HepG2 (cell line): ENCODE results near the gene SRSF6. TPM values are rescaled to one million over a fixed set of nuclear protein-coding genes. Genes with fewer than 3 reads are reported as not detected.

Experiments
- ATAC-seq: fragments of 200-7000 bp; cut with Tn5 transposase; 3 replicates; pipeline ENCODE4 v1.9.1; 2020; ENCODE audit warnings: mild to moderate bottlenecking, moderate library complexity
- BruUV-seq: library from RNA; stranded (reverse); fragments of 400-500 nt; replicated peaks from 2 replicates; lab custom pipeline; 2021; lab: Mats Ljungman, UMichigan
- CTCF ChIA-PET: fragments of 300-600 bp; formaldehyde crosslinking; extraction: SDS; loops from one replicate; lab custom pipeline; 2021; ENCODE audit warnings: low total read pairs, inconsistent platforms, low intra/inter-chr PET ratio; lab: Yijun Ruan, JAX
- POLR2A ChIA-PET: fragments of 350-600 bp; sonication (Branson Sonifier 250); formaldehyde crosslinking; loops from one replicate; lab custom pipeline; 2020; ENCODE audit warnings: antibody characterized with exemption, inconsistent platforms; lab: Yijun Ruan, JAX
- DNase-seq: peaks from one replicate; pipeline ENCODE4 v3.0.0-alpha.2; 2015; ENCODE audit warnings: low spot score
- FAIRE-seq: peaks from 3 replicates; lab custom pipeline; 2011; peaks lifted over from hg19 to GRCh38; lab: Jason Lieb, UNC
- H2AFZ ChIP-seq: one replicate; pipeline ENCODE4 v1.6.1; 2011; ENCODE audit warnings: low read length, inconsistent platforms
- H3K27ac ChIP-seq: fragments of 300-600 bp; 3 replicates; pipeline ENCODE4 v1.8.0; 2011; ENCODE audit warnings: mixed run types, mild to moderate bottlenecking, mixed read lengths, low read length, inconsistent platforms; ENCODE audit not compliant: insufficient read depth; ENCODE audit errors: extremely low read length
- H3K27me3 ChIP-seq, 2 experiments: fragments of 200-600 bp in 1 of 2; 2 replicates in 1 of 2; 3 replicates in 1 of 2; pipeline versions ENCODE4 v1.6.0 to v1.8.0; 2011; ENCODE audit warnings: low read length in 2 of 2, mild to moderate bottlenecking in 2 of 2, moderate library complexity in 2 of 2, inconsistent platforms in 1 of 2; ENCODE audit not compliant: insufficient read depth in 2 of 2, control insufficient read depth in 1 of 2
- H3K36me3 ChIP-seq, 2 experiments: fragments of 200-600 bp in 1 of 2; replicated peaks in 1 of 2; 2 replicates in 1 of 2; 3 replicates in 1 of 2; pipeline versions ENCODE4 v1.5.1 to v1.8.0; 2011; ENCODE audit warnings: low read length in 2 of 2, inconsistent platforms in 1 of 2; ENCODE audit not compliant: insufficient read depth in 2 of 2, control insufficient read depth in 1 of 2
- H3K4me1 ChIP-seq: 2 replicates; pipeline ENCODE4 v1.5.1; 2012; ENCODE audit warnings: low read length, inconsistent platforms; ENCODE audit not compliant: insufficient read depth
- H3K4me2 ChIP-seq: 2 replicates; pipeline ENCODE4 v1.6.0; 2011; ENCODE audit warnings: low read depth, low read length, inconsistent platforms
- H3K4me3 ChIP-seq, 3 experiments: fragments of 200-600 bp in 1 of 3; sonication (generic), shearing (Covaris generic) in 1 of 3; replicated peaks in 1 of 3; 2 replicates each; pipeline ENCODE4 v1.5.1; 2011 to 2016; ENCODE audit warnings: low read length in 3 of 3, inconsistent platforms in 2 of 3, low read depth in 2 of 3, mild to moderate bottlenecking in 2 of 3, control low read depth in 1 of 3, mixed read lengths in 1 of 3; ENCODE audit not compliant: insufficient read depth in 1 of 3
- H3K79me2 ChIP-seq: one replicate; pipeline ENCODE4 v1.6.1; 2011; ENCODE audit warnings: low read length, inconsistent platforms; ENCODE audit not compliant: insufficient read depth
- H3K9ac ChIP-seq: 2 replicates; pipeline ENCODE4 v1.6.0; 2011; ENCODE audit warnings: mild to moderate bottlenecking, low read depth, low read length, inconsistent platforms; ENCODE audit not compliant: insufficient read depth
- H3K9me3 ChIP-seq: 2 replicates; pipeline ENCODE4 v1.5.1; 2012; ENCODE audit warnings: mild to moderate bottlenecking, low read length
- H4K20me1 ChIP-seq: 2 replicates; pipeline ENCODE4 v1.6.0; 2011; ENCODE audit warnings: inconsistent platforms, mild to moderate bottlenecking, low read length, moderate library complexity; ENCODE audit not compliant: insufficient read depth
- ETV5 ChIP-seq: IDR thresholded peaks from 2 replicates; pipeline ENCODE4 v1.6.1; 2018; ENCODE audit warnings: missing biosample characterization, missing genetic modification reagents, inconsistent platforms, borderline replicate concordance
- FOXM1 ChIP-seq: sonication (generic); formaldehyde crosslinking; IDR thresholded peaks from 2 replicates; pipeline ENCODE4 v1.5.0; 2020; ENCODE audit warnings: missing genetic modification reagents
- KAT8 ChIP-seq: IDR thresholded peaks from 2 replicates; pipeline ENCODE4 v1.6.1; 2016; ENCODE audit warnings: missing genetic modification reagents, missing compliant biosample characterization
- KDM4B ChIP-seq: sonication (generic); formaldehyde crosslinking; IDR thresholded peaks from 2 replicates; pipeline ENCODE4 v1.4.0; 2020; ENCODE audit warnings: missing genetic modification reagents
- MZF1 ChIP-seq: sonication (generic); formaldehyde crosslinking; IDR thresholded peaks from 2 replicates; pipeline ENCODE4 v1.8.1; 2023; ENCODE audit warnings: mild to moderate bottlenecking, missing genetic modification reagents, borderline replicate concordance
- NRL ChIP-seq: sonication (generic); formaldehyde crosslinking; IDR thresholded peaks from 2 replicates; pipeline ENCODE4 v1.5.0; 2020; ENCODE audit warnings: missing genetic modification reagents, mild to moderate bottlenecking, moderate library complexity, borderline replicate concordance
- RFXANK ChIP-seq: IDR thresholded peaks from 2 replicates; pipeline ENCODE4 v1.6.1; 2016
- SIN3A ChIP-seq: IDR thresholded peaks from 2 replicates; pipeline ENCODE4 v1.6.1; 2011; ENCODE audit warnings: low read depth, mild to moderate bottlenecking, control low read depth, low read length, borderline replicate concordance
- ZNF337 ChIP-seq: sonication (generic); formaldehyde crosslinking; IDR thresholded peaks from 2 replicates; pipeline ENCODE4 v1.5.1; 2020; ENCODE audit warnings: missing genetic modification reagents, low read depth, mild to moderate bottlenecking, borderline replicate concordance
- ZNF546 ChIP-seq: sonication (generic); formaldehyde crosslinking; conservative IDR thresholded peaks from 2 replicates; pipeline ENCODE4 v1.8.1; 2023; ENCODE audit warnings: mild to moderate bottlenecking, missing genetic modification reagents
- ZNF724P ChIP-seq: sonication (generic); formaldehyde crosslinking; IDR thresholded peaks from 2 replicates; pipeline ENCODE4 v1.8.0; 2022; ENCODE audit warnings: missing genetic modification reagents, borderline replicate concordance
- ZNF780A ChIP-seq: sonication (generic); formaldehyde crosslinking; IDR thresholded peaks from 2 replicates; pipeline ENCODE4 v1.8.0; 2022; ENCODE audit warnings: mild to moderate bottlenecking, missing genetic modification reagents, moderate library complexity
- WGBS: methylation state at CpG from one replicate; pipeline ENCODE4 v1.1.6; 2017; ENCODE audit warnings: low lambda C conversion rate; 5-methylcytosine and 5-hydroxymethylcytosine counted together
- in situ Hi-C: cut with HindIII; loops from 2 replicates; pipeline ENCODE4 v1.10.0; 2017; ENCODE audit warnings: low pct_unique_long_range_greater_than_20kb; ENCODE audit not compliant: extremely low pct_ligation_motif_present
- intact Hi-C: fragments of 100-400 bp; cut with micrococcal nuclease; formaldehyde crosslinking; loops from one replicate; pipeline ENCODE4 v1.10.0; 2022; ENCODE audit not compliant: unreplicated experiment
- polyA plus RNA-seq, 8 experiments: library from polyadenylated mRNA; depleted of rRNA in 3 of 8; stranded (reverse) in 7 of 8; unstranded in 1 of 8; fragments of >200 nt; fragmentation: Illumina TruSeq in 4 of 8; extraction: Trizol in 4 of 8; gene quantifications; 2 replicates each; pipeline versions ENCODE4 v1.2.1 to v1.2.3, GENCODE V29; 2011 to 2016; ENCODE audit warnings: low read depth in 4 of 8, missing spikeins in 1 of 8, mixed read lengths in 1 of 8; ENCODE audit not compliant: insufficient read depth in 1 of 8
- total RNA-seq, 5 experiments: library from RNA; depleted of rRNA; stranded (reverse); fragments of >200 nt; fragmentation: Illumina TruSeq; extraction: Trizol; gene quantifications; 2 replicates each; pipeline ENCODE4 v1.2.3, GENCODE V29; 2016; ENCODE audit warnings: low read depth in 1 of 5
- TF ChIP-seq, protein P1 (sequence below): sonication (generic); formaldehyde crosslinking; IDR thresholded peaks from 2 replicates; pipeline ENCODE4 v1.8.1; 2023; ENCODE audit warnings: mild to moderate bottlenecking, missing genetic modification reagents, borderline replicate concordance
- TF ChIP-seq, protein P2 (sequence below), 2 experiments: sonication (generic) in 1 of 2; formaldehyde crosslinking in 1 of 2; IDR thresholded peaks; 2 replicates each; pipeline versions ENCODE4 v1.5.1 to v1.6.1; 2011 to 2020; ENCODE audit warnings: borderline replicate concordance in 1 of 2, low read depth in 1 of 2, low read length in 1 of 2, mild to moderate bottlenecking in 1 of 2, missing genetic modification reagents in 1 of 2, moderate library complexity in 1 of 2
- TF ChIP-seq, protein P3 (sequence below): IDR thresholded peaks from 2 replicates; pipeline ENCODE4 v1.4.0; 2020; ENCODE audit warnings: mild to moderate bottlenecking, missing genetic modification reagents
- TF ChIP-seq, protein P4 (sequence below): sonication (generic); formaldehyde crosslinking; IDR thresholded peaks from 2 replicates; pipeline ENCODE4 v1.5.1; 2020; ENCODE audit warnings: missing genetic modification reagents, mild to moderate bottlenecking, borderline replicate concordance

The SRSF6 gene
- total and polyA plus RNA-seq, 2 of the 13 experiments (the other 11 are each of a cell fraction or from before 2014, with no cell fraction given), result 156 to 194 TPM

DNA sequence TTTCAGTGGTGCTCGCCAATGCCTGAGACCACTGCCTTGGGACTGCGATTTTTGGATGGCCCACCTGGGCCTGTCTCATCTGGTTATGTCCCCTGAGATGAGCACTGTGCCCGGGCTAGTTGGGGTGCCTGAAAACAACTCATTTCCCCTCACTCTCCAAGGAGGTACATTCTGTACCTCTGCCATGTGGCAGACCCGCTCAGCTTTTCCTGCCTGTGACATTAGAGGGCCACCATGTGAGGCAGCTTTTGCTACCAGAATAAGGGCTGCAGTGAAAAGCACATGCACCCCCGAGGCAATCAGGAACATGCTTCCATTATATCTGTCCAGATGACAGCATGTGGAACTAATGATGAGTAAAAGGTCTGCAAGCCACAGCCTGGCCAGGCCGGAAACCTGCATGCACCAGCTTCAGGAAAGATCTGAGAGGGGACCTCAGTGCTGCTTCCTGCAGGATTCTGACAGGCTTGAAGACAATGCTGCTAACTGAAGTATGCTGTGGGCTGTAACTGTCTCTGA, 11.3 kb upstream of the SRSF6 start:
- no peaks in the 10 kb centered on the region for H3K9me3 ChIP-seq
- no peak overlapping the region for H3K27ac ChIP-seq
- peak overlapping the region; percentile 25; the same call in 1 of the 2 replicates for H3K4me2 ChIP-seq
- peaks cover 0 to 11% of the 10 kb centered on the region in 2 experiments; a peak in 1 of 5 replicates for H3K27me3 ChIP-seq
- H2AFZ ChIP-seq, result no peak overlapping the region
- 22% methylated on average over 6 of the region's 6 CpGs for WGBS
- DNase-seq (no peak), FAIRE-seq (no peak), ATAC-seq (no peak; the same call in 2 of the 3 replicates)
- POLR2A ChIA-PET, result no interaction called here
- H3K79me2 ChIP-seq, result no peaks in the 10 kb centered on the region
- H4K20me1 ChIP-seq, result no peaks in the 10 kb centered on the region
- in situ Hi-C loops, result loop anchor here (5.0 kb wide), 2 partner anchors 246 to 636 kb away; no protein-coding TSS in a partner anchor
- no TSS peak for BruUV-seq
- CTCF ChIA-PET, result no interaction called here
- H3K4me1 ChIP-seq, result peaks cover 46% of the 10 kb centered on the region
- H3K36me3 ChIP-seq, result no peaks in the 10 kb centered on the region
- H3K4me3 ChIP-seq, result no peak overlapping the region
- no peak overlapping the region for H3K9ac ChIP-seq
- intact Hi-C loops, result loop anchor here (5.0 kb wide), 1 partner anchor 301 kb away; no protein-coding TSS in a partner anchor
- TF ChIP-seq KAT8 (CRISPR knock-in tag), result no peak
- TF ChIP-seq, protein P1, sequence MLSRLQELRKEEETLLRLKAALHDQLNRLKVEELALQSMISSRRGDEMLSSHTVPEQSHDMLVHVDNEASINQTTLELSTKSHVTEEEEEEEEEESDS (CRISPR knock-in tag), result no peak
- no peak for TF ChIP-seq ZNF724P (CRISPR knock-in tag)
- TF ChIP-seq SIN3A, result no peak
- TF ChIP-seq MZF1, result peak; percentile 57; the same call in 1 of the 2 replicates
- TF ChIP-seq ZNF780A, result no peak
- TF ChIP-seq KDM4B (CRISPR knock-in tag), result no peak
- peak; percentile 79 for TF ChIP-seq NRL (CRISPR knock-in tag)
- TF ChIP-seq, protein P2, sequence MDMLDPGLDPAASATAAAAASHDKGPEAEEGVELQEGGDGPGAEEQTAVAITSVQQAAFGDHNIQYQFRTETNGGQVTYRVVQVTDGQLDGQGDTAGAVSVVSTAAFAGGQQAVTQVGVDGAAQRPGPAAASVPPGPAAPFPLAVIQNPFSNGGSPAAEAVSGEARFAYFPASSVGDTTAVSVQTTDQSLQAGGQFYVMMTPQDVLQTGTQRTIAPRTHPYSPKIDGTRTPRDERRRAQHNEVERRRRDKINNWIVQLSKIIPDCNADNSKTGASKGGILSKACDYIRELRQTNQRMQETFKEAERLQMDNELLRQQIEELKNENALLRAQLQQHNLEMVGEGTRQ (IDR thresholded peaks at IDR 0.05; ENCODE audit: low read depth, low read length), result no peak
- TF ChIP-seq, protein P2 (CRISPR knock-in tag; IDR thresholded peaks at IDR 0.05; ENCODE audit: borderline replicate concordance), result no peak
- no peak for TF ChIP-seq FOXM1
- no peak for TF ChIP-seq ZNF337 (CRISPR knock-in tag)
- TF ChIP-seq, protein P3, sequence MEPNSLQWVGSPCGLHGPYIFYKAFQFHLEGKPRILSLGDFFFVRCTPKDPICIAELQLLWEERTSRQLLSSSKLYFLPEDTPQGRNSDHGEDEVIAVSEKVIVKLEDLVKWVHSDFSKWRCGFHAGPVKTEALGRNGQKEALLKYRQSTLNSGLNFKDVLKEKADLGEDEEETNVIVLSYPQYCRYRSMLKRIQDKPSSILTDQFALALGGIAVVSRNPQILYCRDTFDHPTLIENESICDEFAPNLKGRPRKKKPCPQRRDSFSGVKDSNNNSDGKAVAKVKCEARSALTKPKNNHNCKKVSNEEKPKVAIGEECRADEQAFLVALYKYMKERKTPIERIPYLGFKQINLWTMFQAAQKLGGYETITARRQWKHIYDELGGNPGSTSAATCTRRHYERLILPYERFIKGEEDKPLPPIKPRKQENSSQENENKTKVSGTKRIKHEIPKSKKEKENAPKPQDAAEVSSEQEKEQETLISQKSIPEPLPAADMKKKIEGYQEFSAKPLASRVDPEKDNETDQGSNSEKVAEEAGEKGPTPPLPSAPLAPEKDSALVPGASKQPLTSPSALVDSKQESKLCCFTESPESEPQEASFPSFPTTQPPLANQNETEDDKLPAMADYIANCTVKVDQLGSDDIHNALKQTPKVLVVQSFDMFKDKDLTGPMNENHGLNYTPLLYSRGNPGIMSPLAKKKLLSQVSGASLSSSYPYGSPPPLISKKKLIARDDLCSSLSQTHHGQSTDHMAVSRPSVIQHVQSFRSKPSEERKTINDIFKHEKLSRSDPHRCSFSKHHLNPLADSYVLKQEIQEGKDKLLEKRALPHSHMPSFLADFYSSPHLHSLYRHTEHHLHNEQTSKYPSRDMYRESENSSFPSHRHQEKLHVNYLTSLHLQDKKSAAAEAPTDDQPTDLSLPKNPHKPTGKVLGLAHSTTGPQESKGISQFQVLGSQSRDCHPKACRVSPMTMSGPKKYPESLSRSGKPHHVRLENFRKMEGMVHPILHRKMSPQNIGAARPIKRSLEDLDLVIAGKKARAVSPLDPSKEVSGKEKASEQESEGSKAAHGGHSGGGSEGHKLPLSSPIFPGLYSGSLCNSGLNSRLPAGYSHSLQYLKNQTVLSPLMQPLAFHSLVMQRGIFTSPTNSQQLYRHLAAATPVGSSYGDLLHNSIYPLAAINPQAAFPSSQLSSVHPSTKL (CRISPR knock-in tag), result 0 out of 2 replicates have a peak, but pooled peaks have one; percentile 8
- TF ChIP-seq ETV5 (CRISPR knock-in tag), result peak; percentile 21; the same call in 1 of the 2 replicates
- no peak for TF ChIP-seq RFXANK
- TF ChIP-seq, protein P4, sequence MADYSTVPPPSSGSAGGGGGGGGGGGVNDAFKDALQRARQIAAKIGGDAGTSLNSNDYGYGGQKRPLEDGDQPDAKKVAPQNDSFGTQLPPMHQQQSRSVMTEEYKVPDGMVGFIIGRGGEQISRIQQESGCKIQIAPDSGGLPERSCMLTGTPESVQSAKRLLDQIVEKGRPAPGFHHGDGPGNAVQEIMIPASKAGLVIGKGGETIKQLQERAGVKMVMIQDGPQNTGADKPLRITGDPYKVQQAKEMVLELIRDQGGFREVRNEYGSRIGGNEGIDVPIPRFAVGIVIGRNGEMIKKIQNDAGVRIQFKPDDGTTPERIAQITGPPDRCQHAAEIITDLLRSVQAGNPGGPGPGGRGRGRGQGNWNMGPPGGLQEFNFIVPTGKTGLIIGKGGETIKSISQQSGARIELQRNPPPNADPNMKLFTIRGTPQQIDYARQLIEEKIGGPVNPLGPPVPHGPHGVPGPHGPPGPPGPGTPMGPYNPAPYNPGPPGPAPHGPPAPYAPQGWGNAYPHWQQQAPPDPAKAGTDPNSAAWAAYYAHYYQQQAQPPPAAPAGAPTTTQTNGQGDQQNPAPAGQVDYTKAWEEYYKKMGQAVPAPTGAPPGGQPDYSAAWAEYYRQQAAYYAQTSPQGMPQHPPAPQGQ (CRISPR knock-in tag), result no peak
- 0 out of 2 replicates have a peak, but pooled peaks have one; percentile 48 for TF ChIP-seq ZNF546
